Sigmoid colon (tissue), 7 donors: ENCODE measurements around the gene FASLG. TPM values are rescaled to one million over a fixed set of nuclear protein-coding genes. Genes with fewer than 3 reads are reported as not detected.

Experiments
- DNase-seq: peaks from one replicate; pipeline ENCODE4 v3.0.0-alpha.2; 2019
- H3K27ac ChIP-seq, 4 donors: fragments of 200-600 bp; sonication (generic); one replicate each; pipeline ENCODE4 v1.5.1; 2016 to 2019; ENCODE audit warnings: mild to moderate bottlenecking in 1 of 4
- H3K27me3 ChIP-seq, 3 donors: fragments of 200-600 bp; sonication (generic); one replicate each; pipeline ENCODE4 v1.5.1; 2019; ENCODE audit warnings: mild to moderate bottlenecking in 1 of 3
- H3K36me3 ChIP-seq, 4 donors: fragments of 200-600 bp; sonication (generic); one replicate each; pipeline ENCODE4 v1.5.1; 2016 to 2019
- H3K4me1 ChIP-seq, 4 donors: fragments of 200-600 bp; sonication (generic); one replicate each; pipeline ENCODE4 v1.5.1; 2017 to 2019
- H3K4me3 ChIP-seq, 4 donors: fragments of 200-600 bp; sonication (generic); one replicate each; pipeline ENCODE4 v1.5.1; 2017 to 2019; ENCODE audit warnings: mild to moderate bottlenecking in 2 of 4, moderate library complexity in 1 of 4
- H3K9me3 ChIP-seq, 4 donors: fragments of 200-600 bp in 3 of 4; sonication (generic) in 3 of 4; one replicate each; pipeline versions ENCODE4 v1.5.1 to v1.6.1; 2013 to 2019
- EP300 ChIP-seq, 4 donors: sonication (generic); formaldehyde crosslinking; IDR thresholded peaks; one replicate each; pipeline ENCODE4 v1.6.1; 2017; ENCODE audit warnings: antibody characterized with exemption in 4 of 4
- POLR2A ChIP-seq, 2 donors: fragments of 450-650 bp; IDR thresholded peaks; one replicate each; pipeline ENCODE4 v1.6.1; 2016; ENCODE audit warnings: antibody characterized with exemption in 2 of 2, mild to moderate bottlenecking in 2 of 2, moderate library complexity in 2 of 2
- POLR2AphosphoS5 ChIP-seq, 4 donors: sonication (generic); formaldehyde crosslinking; IDR thresholded peaks; one replicate each; pipeline ENCODE4 v1.6.1; 2017; ENCODE audit warnings: antibody characterized with exemption in 4 of 4
- WGBS, 2 donors: extraction: QIAGEN DNeasy Blood & Tissue Kit; methylation state at CpG; one replicate each; pipeline ENCODE4 v1.1.7; 2013; 5-methylcytosine and 5-hydroxymethylcytosine counted together
- intact Hi-C: fragments of 100-400 bp; cut with DNase I; formaldehyde crosslinking; loops from one replicate; pipeline ENCODE4 v1.15.1; 2023
- polyA plus RNA-seq, 3 donors: library from polyadenylated mRNA; stranded (reverse); fragments of 200-250 nt; gene quantifications; one replicate each; pipeline ENCODE4 v1.2.3, GENCODE V29; 2013
- total RNA-seq, 4 donors: library from RNA; depleted of rRNA; stranded (reverse); fragments of >200 nt; gene quantifications; one replicate each; pipeline ENCODE4 v1.1.0, GENCODE V29; 2016
- TF ChIP-seq, protein P1 (sequence below), 4 experiments: fragments of 450-650 bp in 3 of 4; fragments of 200-600 bp in 1 of 4; IDR thresholded peaks; one replicate each; pipeline ENCODE4 v1.5.1; 2016 to 2019; ENCODE audit warnings: antibody characterized with exemption in 4 of 4, mild to moderate bottlenecking in 3 of 4, moderate library complexity in 2 of 4
- donor health status: healthy with polysubstance abuse.
- donor health status: Bipolar disorder and iron deficiency.
- donor health status: healthy.

The FASLG gene
- total and polyA plus RNA-seq, 7 donors, result 0.31 TPM; not detected in 6

DNA sequence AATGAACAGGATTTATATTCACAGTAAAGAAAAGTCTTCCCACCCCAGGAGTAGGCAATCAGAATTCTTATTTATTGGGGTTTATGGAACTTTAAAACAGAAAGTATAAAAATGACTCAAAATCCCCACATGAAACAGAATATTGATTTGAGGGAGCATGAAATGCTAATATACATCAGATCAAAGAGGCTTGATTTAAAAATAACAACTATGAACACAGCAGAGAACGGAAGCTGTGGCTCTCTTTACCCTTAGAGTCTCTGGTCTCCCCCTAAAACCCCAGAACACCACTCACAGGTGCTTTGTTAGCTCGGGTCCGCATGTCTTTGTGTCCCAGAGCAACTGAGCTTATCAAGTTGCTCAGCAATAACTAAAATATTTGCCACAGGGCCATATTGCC, 31.2 kb upstream of the FASLG start:
- 67 to 78% methylated on average over 3 of the region's 3 CpGs for WGBS, 2 donors

DNA sequence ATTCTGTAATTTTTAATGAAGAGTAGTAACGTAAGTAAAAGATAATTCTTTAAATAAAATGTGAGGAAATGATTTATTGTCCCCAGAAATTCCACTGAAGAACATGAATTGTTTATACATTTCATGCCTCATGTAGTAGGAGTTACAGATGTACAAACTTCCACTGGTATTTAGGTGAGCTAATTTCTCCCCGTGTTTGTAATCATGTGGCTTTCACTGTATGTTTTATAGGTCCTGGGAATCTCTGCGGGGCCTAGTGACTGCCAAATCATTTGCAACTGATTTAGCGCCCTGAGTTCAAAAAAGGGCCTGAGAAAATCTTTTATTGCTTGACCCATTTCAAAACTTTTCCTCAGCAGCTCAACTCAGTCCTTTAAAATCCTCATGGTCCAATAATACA, 30.5 kb upstream of the FASLG start:
- Histone ChIP-seq H3K9me3 (peaks cover 0 to 6% (median 0%) of the 10 kb centered on the region in 4 donors), H3K27ac (no peak overlapping the region), H3K4me1 (no peaks in the 10 kb centered on the region), H3K27me3 (no peaks in the 10 kb centered on the region), H3K4me3 (no peak overlapping the region), H3K36me3 (no peaks in the 10 kb centered on the region)
- DNase-seq, result no peak
- TF ChIP-seq EP300 (IDR thresholded peaks at IDR 0.05), result no peak
- TF ChIP-seq POLR2A (IDR thresholded peaks at IDR 0.05), result no peak
- TF ChIP-seq, protein P1, sequence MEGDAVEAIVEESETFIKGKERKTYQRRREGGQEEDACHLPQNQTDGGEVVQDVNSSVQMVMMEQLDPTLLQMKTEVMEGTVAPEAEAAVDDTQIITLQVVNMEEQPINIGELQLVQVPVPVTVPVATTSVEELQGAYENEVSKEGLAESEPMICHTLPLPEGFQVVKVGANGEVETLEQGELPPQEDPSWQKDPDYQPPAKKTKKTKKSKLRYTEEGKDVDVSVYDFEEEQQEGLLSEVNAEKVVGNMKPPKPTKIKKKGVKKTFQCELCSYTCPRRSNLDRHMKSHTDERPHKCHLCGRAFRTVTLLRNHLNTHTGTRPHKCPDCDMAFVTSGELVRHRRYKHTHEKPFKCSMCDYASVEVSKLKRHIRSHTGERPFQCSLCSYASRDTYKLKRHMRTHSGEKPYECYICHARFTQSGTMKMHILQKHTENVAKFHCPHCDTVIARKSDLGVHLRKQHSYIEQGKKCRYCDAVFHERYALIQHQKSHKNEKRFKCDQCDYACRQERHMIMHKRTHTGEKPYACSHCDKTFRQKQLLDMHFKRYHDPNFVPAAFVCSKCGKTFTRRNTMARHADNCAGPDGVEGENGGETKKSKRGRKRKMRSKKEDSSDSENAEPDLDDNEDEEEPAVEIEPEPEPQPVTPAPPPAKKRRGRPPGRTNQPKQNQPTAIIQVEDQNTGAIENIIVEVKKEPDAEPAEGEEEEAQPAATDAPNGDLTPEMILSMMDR (IDR thresholded peaks at IDR 0.05), result no peak
- no peak for TF ChIP-seq POLR2AphosphoS5 (IDR thresholded peaks at IDR 0.05)
- intact Hi-C loops, result no loop called here
- 83 to 85% methylated on average over 4 of the region's 4 CpGs for WGBS, 2 donors

More for the DNA sequence above, 31.2 kb upstream of the FASLG start:
- Histone ChIP-seq H3K4me3 (no peak overlapping the region), H3K27ac (no peak overlapping the region), H3K4me1 (no peaks in the 10 kb centered on the region), H3K9me3 (peaks cover 0 to 6% (median 0%) of the 10 kb centered on the region in 4 donors), H3K27me3 (no peaks in the 10 kb centered on the region), H3K36me3 (no peaks in the 10 kb centered on the region)
- TF ChIP-seq POLR2A (IDR thresholded peaks at IDR 0.05), result no peak
- no peak for TF ChIP-seq EP300 (IDR thresholded peaks at IDR 0.05)
- TF ChIP-seq, protein P1 (IDR thresholded peaks at IDR 0.05), result no peak
- no peak for TF ChIP-seq POLR2AphosphoS5 (IDR thresholded peaks at IDR 0.05)
- intact Hi-C loops, result no loop called here
- no peak for DNase-seq

DNA sequence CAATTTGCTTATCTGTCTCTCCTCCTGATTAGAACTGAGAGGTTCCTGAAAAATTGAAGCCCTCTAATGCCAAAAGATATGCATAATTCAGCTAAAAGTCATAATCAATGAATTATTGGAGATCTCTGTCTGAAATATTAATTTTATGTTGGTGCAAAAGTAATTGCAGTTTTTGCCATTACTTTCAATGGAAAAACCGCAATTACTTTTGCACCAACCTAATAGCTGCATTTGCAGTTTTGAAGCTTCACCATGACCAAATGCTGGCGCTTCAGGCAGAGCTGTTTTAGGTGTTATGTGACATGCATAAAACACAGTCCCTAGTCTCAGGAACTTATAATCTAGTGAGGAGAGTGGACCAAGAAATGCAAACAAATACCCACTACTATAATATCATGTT, 29.7 kb upstream of the FASLG start:
- H3K4me3 ChIP-seq, result no peak overlapping the region
- WGBS, 2 donors, result 93% methylated on average over 2 of the region's 2 CpGs
- no peaks in the 10 kb centered on the region for H3K4me1 ChIP-seq
- H3K27ac ChIP-seq, result no peak overlapping the region
- DNase-seq, result no peak
- intact Hi-C loops, result no loop called here
- no peaks in the 10 kb centered on the region for H3K27me3 ChIP-seq
- no peaks in the 10 kb centered on the region for H3K36me3 ChIP-seq
- TF ChIP-seq, protein P1 (IDR thresholded peaks at IDR 0.05), result no peak
- TF ChIP-seq EP300 (IDR thresholded peaks at IDR 0.05), result no peak
- no peak for TF ChIP-seq POLR2A (IDR thresholded peaks at IDR 0.05)
- TF ChIP-seq POLR2AphosphoS5 (IDR thresholded peaks at IDR 0.05), result no peak
- H3K9me3 ChIP-seq, result peaks cover 0 to 6% (median 0%) of the 10 kb centered on the region in 4 donors

DNA sequence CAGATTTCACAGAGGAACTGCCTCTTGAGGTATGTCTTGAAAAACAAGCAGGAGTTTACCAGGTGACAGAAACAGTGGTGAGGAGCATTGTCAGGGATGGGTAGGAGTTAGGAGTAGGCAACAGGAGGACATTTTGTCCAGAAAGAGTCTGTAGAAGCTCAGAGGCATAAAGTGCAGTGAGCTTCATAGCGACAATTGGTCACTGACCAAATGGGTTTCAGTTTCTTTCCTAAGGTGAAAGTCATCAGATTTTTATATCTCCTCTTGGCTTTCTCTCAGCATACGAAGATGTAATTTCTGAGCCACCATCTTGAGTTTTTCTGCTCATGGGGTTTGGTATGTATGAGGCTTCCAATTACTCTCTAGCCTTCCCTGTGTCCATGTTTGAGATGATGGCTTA, 29.3 kb upstream of the FASLG start:
- Histone ChIP-seq H3K36me3 (no peaks in the 10 kb centered on the region), H3K4me3 (no peak overlapping the region), H3K27ac (no peak overlapping the region), H3K9me3 (peaks cover 0 to 6% (median 0%) of the 10 kb centered on the region in 4 donors), H3K4me1 (no peaks in the 10 kb centered on the region), H3K27me3 (no peaks in the 10 kb centered on the region)
- no peak for DNase-seq
- 92 to 94% methylated on average over 2 of the region's 2 CpGs for WGBS, 2 donors
- intact Hi-C loops, result no loop called here
- no peak for TF ChIP-seq POLR2AphosphoS5 (IDR thresholded peaks at IDR 0.05)
- TF ChIP-seq POLR2A (IDR thresholded peaks at IDR 0.05), result no peak
- TF ChIP-seq, protein P1 (IDR thresholded peaks at IDR 0.05), result no peak
- TF ChIP-seq EP300 (IDR thresholded peaks at IDR 0.05), result no peak
